Measurements from ENCODE around the gene AGBL4.
"Not testable (repeated sequence)": the region's sequence is repeated elsewhere in the genome, so short reads cannot be mapped to it uniquely, and the experiment has no call there.

The AGBL4 gene

DNA sequence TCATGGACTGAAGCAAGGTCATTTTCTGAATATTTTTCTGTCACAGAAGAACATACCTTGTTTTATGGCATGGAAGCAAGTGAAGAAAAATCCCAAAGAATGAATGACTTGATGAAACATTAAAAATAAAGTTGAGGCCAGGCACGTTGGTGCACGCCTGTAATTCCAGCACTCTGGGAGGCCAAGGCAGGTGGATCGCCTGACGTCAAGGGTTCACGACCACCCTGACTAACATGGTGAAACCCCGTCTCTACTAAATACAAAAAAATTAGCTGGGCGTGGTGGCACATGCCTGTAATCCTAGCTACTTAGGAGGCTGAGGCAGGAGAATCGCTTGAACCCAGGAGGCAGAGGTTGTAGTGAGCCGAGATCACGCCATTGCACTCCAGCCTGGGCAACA lies 1020.8 kb downstream of the AGBL4 start:
- DNase-seq = not testable (repeated sequence)

DNA sequence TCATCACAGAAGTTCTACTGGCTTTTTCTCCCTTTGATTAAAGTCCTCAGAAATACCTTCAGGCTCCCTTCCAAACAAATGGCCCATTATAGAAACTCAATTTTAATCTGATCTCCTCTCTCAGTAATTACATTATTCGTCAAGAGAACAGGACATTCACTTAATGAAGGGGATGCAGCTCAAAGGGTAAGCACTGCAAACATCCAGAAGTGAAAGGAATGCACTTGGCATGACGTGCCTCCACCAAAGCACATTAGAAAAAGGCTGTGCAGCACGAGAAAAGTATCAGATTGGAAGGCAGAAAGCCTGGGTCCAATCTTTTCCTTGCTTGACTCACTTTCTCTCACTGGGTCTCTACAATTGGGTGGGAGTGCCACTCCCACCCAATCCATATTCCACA lies 1024.4 kb downstream of the AGBL4 start:
- DNase-seq = no peak

DNA sequence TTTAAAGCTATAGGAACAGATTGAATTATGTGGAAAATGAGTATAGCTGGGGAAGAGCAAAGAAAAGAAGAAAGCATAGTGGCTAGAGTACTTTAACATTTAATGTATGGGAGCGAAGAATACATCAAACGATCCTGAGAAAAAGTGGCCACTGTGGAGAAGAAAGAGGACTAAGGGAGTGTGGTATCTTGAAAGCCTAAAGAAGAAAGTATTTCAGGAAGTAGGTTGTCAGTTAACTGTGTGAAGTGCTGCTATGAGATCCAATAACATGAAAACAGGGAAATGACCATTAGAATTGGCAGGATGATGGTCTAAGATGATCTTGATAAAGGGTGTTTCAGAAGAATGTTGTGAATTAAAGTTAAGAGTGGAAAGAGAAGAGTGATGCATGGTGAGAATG lies 1027.4 kb downstream of the AGBL4 start:
- no peak for DNase-seq

DNA sequence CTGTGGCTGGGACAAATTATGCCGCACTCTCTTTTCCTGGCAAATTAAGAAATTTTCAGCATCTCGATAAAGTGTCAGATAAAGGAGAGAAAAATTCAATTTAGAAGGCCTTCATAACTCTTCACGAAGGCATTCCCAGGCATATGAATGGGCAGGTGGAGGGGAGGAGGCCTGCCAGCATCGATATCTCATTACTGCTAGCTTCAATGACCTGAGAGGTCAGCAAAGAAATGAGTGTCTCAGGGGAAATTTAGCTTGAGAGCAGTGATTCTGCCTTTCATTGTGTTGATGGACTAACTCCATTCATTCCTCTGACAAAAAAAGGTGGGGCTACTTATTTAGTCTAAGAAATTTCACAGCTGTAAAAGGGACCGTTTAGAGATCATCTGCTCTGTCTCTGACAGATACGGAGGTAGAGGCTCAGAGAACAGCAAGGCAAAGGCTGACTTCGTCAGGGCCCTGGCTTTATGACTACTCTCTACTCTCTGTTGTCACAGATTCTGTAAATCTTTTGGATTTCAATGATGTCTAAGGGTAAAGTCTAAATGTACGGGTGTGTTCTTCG lies 1035.0 kb downstream of the AGBL4 start:
- DNase-seq = no peak

DNA sequence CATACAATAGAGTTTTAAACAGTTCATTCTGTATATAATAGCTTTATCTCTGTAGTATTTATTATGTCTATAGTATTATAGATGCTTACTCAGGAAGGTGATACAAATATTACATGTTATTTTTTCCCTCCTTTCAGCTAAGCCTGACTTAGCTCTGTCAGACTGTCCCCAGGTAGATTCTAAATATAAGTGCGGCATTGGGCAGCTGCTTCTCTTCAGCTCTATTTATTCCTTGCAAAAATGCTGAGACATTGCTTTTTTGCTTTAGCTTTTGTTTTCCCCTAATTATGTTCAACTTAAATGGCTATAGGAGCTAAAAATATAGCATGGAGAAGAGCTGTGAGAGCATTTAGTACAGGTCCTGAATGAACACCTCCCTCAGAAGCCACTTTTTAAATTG lies 1043.8 kb downstream of the AGBL4 start:
- no peak for DNase-seq

DNA sequence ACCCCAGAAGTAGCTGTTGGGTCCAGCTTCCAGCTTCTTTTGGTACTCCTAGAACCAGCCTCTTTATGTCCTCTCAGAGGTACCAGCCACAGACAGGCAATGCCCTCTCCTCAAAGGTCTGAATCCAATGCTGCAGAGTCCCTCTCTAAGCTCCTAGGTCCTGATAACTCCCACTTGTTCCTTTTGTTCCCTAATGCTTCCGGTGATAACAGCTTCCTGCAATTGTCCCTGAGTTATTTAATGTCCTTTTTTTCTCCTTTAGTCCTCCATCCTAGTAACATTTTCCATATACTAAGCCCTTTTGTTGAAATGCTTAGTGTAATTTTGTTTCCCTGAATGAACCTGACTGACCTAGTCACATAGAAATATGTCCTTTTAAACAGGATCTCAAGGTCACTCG lies 1045.3 kb downstream of the AGBL4 start:
- no peak for DNase-seq

DNA sequence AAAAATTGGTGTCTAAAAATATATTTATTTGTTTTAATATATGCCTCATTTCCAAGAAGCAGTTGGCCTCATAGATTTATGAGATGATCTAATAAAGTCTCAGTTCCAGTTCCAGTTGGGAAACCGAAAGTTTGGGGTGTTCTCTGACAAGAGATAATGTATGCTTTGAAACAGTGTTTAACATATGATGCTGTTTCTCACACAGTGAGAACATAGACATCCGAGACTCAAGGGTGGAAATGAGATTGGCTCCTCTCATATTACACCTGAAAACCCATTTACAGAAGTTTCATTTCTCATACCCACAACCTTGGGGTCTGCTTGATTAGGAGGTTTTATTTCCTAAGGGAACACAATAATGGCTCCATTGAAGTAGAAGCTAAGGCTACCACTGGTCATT lies 1046.5 kb downstream of the AGBL4 start:
- DNase-seq = no peak

DNA sequence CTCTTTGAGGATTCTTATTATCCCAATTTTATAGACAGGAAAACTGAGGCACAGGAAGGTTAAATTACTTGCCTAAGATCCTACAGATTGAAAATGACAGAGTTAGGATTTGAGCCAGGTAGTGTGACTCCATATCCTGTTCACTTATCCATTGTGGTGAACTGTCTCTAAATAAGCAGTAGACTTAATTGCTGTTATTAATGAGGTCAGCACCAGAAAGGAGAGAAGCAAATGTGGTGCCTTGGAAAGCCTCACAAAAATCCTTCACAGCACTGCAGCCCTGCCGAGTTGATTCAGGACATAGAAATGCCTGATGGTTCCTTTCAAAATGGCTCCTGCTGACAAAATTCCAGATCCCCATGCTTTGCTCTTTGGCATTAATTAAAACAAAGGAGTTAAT lies 1053.8 kb downstream of the AGBL4 start:
- no peak for DNase-seq

DNA sequence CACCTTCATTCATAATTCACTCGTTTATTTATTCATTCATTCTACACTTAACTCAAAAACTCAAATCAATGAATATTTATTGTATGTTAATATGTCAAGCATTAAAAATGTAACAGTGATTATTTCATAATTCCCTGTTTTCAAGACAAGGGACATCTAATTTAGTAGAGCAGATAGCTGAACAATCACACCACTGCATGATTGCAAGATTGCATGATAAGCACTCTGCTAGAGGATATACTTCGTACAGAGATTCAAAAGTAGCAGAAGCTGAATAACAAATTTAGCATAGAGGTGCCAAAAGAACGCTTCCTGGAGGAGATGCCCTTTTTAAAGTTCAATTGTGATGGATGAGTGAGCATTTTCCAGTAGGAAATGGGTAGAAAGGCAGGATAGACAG lies 1056.4 kb downstream of the AGBL4 start:
- no peak for DNase-seq

DNA sequence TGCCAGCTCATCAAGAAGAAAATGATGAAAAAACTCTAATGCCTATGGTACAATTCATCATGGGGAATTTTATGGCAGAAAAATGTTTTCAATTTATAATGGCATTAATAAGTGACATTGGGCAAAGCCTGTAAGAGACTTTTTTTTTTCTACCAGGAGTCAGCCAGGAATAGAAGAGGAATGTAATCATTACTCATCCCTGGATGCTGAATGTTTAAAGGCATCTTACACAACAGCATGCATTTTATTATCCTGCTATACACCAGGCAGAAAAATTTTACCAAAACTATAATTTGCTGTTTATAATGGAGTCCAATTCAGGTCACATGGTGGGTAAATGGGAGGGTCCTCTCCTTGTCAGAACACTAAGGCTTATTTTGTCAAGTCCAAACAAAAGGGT lies 1057.2 kb downstream of the AGBL4 start:
- DNase-seq = no peak

DNA sequence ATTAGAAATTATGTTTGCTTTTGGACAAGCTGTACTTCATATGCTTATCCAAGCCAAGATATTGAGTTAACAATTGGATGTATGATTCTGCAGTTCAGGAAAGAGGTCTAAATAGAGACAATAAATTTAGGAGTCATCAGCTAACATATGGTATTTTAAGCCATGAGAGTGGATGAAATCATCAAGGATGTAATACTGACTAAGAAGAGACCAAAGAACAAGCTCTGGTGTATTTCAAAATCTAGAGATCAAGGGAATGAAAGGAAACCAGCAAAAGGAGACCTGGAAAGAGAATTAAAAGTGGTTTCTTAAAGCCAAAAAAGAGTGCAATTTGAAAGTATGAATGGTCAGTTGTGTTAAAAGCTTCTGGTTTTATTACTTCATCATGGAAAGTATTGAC lies 1063.4 kb downstream of the AGBL4 start:
- DNase-seq = no peak

DNA sequence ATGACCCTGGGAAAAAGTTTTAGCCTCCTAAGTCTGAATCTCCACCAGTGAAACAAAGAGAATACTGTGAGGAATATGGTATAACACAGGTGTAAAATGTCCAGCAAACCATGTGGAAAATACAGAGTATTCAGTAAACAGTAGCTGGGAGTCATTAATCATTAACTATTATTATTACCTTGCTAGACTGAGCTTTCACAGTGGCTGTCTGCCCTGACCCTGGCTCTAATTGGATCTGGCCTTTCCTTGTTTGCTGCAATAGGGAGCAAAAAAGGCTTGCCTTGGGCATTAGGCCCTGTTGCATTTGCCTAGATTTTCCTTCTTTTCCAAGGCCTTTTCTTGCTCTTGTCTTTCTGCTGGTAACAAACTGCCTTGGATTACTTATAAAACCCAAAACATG lies 1068.0 kb downstream of the AGBL4 start:
- no peak for DNase-seq

DNA sequence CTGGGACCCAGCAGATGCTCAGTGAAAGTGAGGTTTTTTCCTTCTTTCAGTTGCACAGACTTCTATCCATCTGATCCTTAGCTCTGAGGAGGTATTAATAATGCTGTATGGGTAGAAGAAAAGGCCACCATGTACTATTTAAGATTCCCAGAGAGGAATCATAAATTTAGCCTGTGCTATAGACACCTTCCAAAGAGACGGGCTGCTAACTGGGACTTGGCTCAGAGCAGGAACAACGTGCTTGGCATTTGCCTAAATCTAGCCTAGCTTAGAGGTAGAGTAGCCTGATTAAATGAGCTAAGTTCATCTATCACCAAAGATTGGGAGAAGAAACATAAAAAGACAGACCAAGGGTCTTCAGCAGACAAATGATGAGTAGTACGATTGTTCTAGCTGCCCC lies 1070.1 kb downstream of the AGBL4 start:
- no peak for DNase-seq

DNA sequence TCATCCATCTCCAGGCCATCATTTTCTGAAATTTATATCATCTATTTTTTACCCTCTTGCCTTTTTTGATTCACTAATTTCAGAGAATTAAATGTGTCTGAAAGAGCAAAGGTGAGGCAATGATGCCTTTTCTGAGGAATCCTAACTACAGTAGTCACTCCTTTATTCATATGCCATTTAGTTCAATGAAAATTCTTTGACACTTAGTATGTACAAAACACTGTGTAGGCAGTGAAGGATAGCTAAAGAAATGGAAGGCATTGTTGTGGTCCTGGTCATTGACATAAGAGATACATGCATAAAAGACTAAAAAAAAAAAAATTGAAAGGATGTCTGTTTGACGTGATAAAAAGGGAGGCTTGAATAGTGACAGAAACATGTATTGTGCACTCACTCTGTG lies 1075.2 kb downstream of the AGBL4 start:
- no peak for DNase-seq

DNA sequence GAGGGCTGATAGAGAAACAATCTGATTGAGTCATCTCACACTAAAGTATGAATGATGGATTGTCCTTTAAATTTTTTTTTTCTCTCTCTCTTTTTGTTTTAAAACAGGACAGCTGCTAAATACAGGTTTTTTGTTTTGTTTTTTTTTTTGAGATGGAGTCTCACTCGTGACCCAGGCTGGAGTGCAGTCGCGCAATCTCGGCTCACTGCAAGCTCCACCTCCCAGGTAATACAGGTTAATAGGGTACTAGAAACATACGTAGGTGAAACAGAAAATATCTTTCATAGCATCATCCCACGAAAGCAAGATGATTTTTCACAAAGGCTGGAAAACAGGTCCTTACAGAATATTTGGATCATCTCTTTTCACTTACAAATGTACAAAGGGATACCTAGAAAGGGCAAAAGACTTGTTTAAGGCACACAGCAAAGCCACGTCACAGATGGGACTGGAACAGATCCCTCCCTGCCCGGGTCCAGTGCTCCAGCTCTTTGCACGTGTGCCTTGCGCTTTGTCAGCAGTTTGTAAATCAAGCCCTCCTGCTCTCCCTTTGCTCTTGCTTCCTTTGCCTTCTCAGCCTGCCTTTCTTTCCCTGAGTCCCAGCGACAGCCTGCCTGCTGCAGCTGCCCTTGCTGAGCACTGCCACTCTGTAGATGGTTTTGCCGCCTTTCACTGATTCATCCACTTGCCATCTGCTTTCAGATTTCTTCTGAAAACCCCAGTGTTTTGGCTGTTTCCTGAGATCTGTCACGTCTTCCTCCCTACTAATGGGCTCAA lies 1075.8 kb downstream of the AGBL4 start:
- no peak for DNase-seq

DNA sequence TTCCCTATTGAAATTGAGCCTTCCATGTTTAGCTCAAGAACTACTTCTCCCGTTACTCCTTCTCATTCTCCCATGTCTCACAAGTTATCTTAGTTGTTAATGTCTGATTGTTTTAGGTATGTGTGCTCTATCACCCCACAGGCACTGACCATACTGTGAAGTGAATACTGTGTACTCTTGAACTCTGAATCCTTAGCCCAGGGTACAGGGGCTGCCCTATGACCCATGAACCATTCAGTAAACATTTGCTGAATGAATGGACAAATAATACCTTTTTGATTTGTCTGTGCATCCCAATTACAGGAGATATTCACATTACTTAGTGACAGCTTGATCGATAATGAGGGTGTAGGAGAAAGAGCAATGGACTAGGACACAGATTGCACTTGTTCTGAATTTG lies 1077.7 kb downstream of the AGBL4 start:
- no peak for DNase-seq

DNA sequence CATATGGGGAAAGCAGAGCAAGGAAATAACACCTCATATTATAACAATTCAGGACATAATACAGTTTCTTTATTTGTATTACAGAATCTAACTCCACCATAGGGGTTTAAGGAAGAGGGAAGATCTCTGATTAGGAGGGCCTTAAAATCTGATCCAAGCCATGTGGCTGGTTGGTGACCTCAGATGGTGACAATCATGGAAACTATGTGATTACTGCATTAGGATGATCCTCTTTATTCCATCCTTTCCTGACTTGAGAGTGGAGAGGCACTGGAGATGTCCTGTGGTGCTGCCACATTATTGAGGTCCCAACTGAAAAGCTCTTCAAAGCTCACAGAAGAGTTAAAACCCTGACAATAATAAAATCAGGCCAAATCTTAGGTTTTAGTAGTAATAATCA lies 1078.9 kb downstream of the AGBL4 start:
- no peak for DNase-seq

DNA sequence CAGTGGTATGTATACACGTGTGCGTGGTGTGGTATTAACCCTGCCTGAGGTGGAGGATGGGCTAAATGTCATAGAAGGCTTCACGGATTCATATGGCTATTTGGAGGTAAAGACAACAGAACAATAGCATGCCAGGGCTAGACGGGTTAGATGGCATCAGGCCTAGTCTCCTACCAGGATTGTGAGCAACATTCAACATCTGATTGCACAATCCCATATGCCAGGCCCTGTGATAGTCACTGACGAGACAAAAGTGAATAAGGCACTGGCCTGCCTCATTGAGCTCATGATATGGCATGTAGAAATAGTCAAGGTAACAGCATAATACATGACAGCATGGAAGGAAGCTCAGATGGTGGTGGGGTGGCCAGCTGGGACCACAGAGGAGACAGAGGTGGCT lies 1079.9 kb downstream of the AGBL4 start:
- no peak for DNase-seq

DNA sequence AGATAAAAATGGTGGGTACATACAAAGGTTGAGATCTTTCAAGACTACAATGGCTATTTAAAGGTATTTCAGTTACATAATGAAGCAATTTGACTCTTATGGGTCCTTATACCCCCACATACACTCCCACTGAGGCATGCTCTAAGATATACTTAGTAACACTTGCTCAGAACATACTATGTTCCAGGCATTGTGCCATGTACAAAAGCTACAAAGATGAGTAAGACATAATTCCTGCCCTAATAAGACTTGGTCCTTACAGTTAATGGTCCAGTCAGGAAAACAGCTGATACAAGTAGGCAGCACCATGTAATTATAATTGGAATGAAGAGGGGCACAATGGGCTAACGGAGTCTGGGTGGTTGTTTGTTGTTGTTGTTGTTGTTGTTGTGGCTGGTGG lies 1080.4 kb downstream of the AGBL4 start:
- DNase-seq = no peak

DNA sequence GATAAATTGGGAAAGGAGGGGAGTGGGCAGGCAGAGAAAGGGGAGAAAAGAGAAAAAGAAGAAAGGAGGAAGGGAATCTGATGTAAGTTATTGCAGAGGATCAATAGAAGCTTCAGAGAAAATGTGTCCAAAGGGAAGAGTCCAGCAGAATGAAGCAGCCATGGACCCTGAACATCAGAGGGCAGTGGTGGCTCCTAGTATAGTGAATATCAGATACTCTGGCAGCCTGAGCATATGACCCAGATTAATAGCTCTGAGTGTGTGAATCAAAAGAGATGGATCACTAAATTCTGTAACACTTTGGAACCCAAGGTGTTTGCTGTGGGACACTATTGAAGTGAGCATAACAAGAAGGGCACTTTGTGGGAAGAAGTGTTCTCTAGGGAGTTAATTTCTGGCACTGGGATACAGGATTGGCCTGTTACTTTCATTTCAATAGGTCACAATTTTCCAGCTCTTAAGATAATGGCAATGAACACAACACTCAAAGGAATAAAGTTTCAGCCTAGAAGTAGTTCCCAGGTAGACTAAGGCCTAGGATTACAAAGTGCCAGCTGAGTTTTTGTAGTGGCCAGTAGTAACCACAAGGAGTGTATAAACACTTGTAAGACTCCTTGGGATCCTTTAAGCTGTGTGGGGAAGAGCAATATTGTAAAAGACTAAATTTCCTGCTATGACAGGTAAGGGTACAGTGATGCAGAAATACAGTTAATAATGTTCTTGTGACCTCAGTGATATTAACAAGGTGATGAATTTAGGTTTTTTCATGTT lies 1082.6 kb downstream of the AGBL4 start:
- no peak for DNase-seq

DNA sequence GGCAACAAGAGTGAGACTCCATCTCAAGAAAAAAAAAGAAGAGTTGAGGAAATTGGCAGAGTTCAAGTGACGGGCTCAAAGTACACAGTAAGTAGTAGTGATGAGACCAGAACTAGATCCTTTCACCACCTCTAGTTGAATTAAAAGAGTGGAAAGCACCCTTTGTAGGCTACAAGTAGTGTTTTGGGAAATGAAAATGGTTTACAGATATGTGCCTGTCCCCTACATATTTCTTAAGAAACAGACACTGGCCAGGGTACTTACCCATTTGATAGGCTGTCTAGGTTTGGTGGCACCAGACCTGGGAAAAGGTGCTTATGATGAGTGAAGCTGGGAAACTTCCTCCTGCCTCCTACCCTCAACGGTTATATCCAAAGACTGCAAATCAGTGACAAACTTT lies 1083.4 kb downstream of the AGBL4 start:
- DNase-seq = no peak

DNA sequence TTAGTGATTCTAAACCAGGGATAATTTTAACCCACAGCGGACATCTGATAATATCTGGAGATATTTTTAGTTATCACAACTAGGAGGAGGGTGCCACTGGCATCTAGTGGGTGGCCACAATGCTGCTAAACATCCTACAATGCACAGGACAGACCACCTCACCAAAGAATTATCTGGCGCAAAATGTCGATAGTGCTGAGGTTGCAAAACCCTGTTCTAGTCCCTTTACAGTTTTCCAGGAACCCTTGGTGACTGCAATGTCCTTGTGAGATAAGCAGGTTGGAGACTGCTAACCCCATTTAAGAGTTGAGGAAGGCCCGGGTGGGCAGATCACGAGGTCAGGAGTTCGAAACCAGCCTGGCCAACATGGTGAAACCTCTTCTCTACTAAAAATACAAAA lies 1083.9 kb downstream of the AGBL4 start:
- DNase-seq = no peak

DNA sequence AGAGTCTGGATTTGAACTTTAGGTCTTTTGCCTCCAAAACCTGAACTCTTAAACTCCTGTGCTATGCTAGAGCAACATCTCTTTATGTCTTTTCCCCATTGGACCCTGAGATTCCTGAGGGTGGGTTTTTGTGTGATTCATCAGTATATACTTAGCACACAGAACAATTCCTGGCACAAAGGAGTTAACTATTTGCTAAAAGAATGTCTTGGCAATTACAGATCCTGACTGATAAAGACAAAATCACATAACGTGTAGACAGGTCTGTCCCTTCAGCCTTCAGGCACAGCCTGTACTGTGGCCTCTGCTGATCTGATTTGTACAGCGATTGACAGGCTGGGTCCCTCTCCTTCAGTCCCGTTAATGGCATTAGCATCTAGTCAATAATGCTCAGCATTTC lies 1084.7 kb downstream of the AGBL4 start:
- no peak for DNase-seq

DNA sequence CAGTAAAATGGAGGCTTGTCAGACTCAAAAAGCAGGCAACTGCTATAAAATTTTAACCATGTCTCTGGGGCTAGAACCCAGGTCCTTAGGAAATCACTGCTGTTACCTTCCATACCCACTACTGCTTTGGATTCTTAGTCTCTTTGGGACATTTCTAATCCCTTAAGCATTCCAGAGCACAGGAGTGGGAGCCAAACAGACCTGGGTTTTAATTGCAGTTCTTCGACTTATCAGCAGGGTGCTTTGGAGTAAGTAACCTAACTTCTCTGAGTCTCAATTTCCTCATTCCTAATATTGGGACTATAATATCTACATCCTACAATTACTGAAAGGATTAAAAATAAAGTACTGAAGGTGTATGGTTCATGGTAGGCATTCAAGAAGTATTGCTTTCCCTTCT lies 1086.0 kb downstream of the AGBL4 start:
- DNase-seq = no peak

All from stimulated activated CD4-positive, alpha-beta T cell treated with anti-CD3 and anti-CD28 coated beads, Interleukin-4, amount 100 ng/mL, for 4 hours (primary cell).